Testis (tissue), 3 donors: ENCODE data around the gene CYB5B. TPM values are rescaled to one million over a fixed set of nuclear protein-coding genes. Genes with fewer than 3 reads are reported as not detected.

Experiments used
- DNase-seq: peaks from one replicate; pipeline ENCODE4 v3.0.0-alpha.2; 2019
- H3K27ac ChIP-seq, 2 donors: fragments of 200-600 bp; sonication (generic); one replicate each; pipeline ENCODE4 v1.5.1; 2019
- H3K27me3 ChIP-seq: fragments of 200-600 bp; sonication (generic); one replicate; pipeline ENCODE4 v1.5.1; 2019
- H3K36me3 ChIP-seq: fragments of 200-600 bp; sonication (generic); one replicate; pipeline ENCODE4 v1.5.1; 2017; ENCODE audit warnings: low read depth; ENCODE audit errors: missing control alignments
- H3K4me1 ChIP-seq: fragments of 200-600 bp; sonication (generic); one replicate; pipeline ENCODE4 v1.5.1; 2019
- H3K4me3 ChIP-seq, 2 donors: fragments of 200-600 bp; sonication (generic); one replicate each; pipeline ENCODE4 v1.5.1; 2017 to 2019
- H3K9me3 ChIP-seq: fragments of 200-600 bp; sonication (generic); one replicate; pipeline ENCODE4 v1.5.1; 2017
- CTCF ChIP-seq, 3 experiments: fragments of 450-650 bp in 2 of 3; fragments of 200-600 bp in 1 of 3; sonication (generic) in 1 of 3; IDR thresholded peaks; one replicate each; pipeline ENCODE4 v1.5.1; 2016 to 2019; ENCODE audit warnings: antibody characterized with exemption in 3 of 3, mild to moderate bottlenecking in 2 of 3, moderate library complexity in 1 of 3
- POLR2A ChIP-seq: fragments of 450-650 bp; IDR thresholded peaks from one replicate; pipeline ENCODE4 v1.6.1; 2017; ENCODE audit warnings: antibody characterized with exemption, mild to moderate bottlenecking, moderate library complexity
- WGBS, 2 donors: methylation state at CpG; one replicate each; pipeline ENCODE4 v1.1.5; 2018; 5-methylcytosine and 5-hydroxymethylcytosine counted together
- intact Hi-C: fragments of 100-400 bp; cut with DNase I; formaldehyde crosslinking; loops from one replicate; pipeline ENCODE4 v1.15.1; 2023; ENCODE audit warnings: low total_unique reads
- polyA plus RNA-seq: library from polyadenylated mRNA; stranded (reverse); fragments of 350-450 nt; fragmentation: Illumina TruSeq; extraction: RNeasy Lipid Tissue Mini Kit (QIAGEN cat#74804); gene quantifications from one replicate; pipeline ENCODE4 v1.2.3, GENCODE V29; 2014; ENCODE audit warnings: low read depth, low replicate concordance; ENCODE audit not compliant: insufficient read depth
- total RNA-seq, 2 donors: library from RNA; depleted of rRNA; stranded (reverse); fragments of >200 nt; gene quantifications; one replicate each; pipeline ENCODE4 v1.2.3, GENCODE V29; 2016

The CYB5B gene
- total and polyA plus RNA-seq, 3 donors from 2014 or later, result 65.8 to 91.9 (median 85.0) TPM

- H3K36me3 ChIP-seq, result no peaks in the 10 kb centered on the region
- no peaks in the 10 kb centered on the region for H3K9me3 ChIP-seq
- no peak overlapping the region for H3K4me3 ChIP-seq
- WGBS, 2 donors, result 67 to 72% methylated on average over 6 of the region's 6 CpGs
- no peak overlapping the region for H3K27ac ChIP-seq
- H3K27me3 ChIP-seq, result no peaks in the 10 kb centered on the region
- TF ChIP-seq POLR2A (no peak), CTCF (IDR thresholded peaks at IDR 0.05) (no peak)
- no peaks in the 10 kb centered on the region for H3K4me1 ChIP-seq
- intact Hi-C loops, result no loop called here
- no peak for DNase-seq
These were observed 40.8 kb downstream of the CYB5B start for GRCh38 chr16:69465083-69465721.

GRCh38 chr16:69465881-69466280 lies 41.5 kb downstream of the CYB5B start:
- DNase-seq, result no peak
- TF ChIP-seq POLR2A (no peak), CTCF (IDR thresholded peaks at IDR 0.05) (no peak)
- H3K27ac ChIP-seq, result no peak overlapping the region
- H3K27me3 ChIP-seq, result no peaks in the 10 kb centered on the region
- intact Hi-C loops, result no loop called here
- 74 to 85% methylated on average over 6 of the region's 6 CpGs for WGBS, 2 donors
- no peaks in the 10 kb centered on the region for H3K4me1 ChIP-seq
- no peaks in the 10 kb centered on the region for H3K36me3 ChIP-seq
- H3K4me3 ChIP-seq, result no peak overlapping the region
- no peaks in the 10 kb centered on the region for H3K9me3 ChIP-seq

- no peak overlapping the region for H3K4me3 ChIP-seq
- H3K27ac ChIP-seq, result no peak overlapping the region
- intact Hi-C loops, result no loop called here
- no peak for DNase-seq
- no peaks in the 10 kb centered on the region for H3K36me3 ChIP-seq
- no peaks in the 10 kb centered on the region for H3K27me3 ChIP-seq
- 63 to 67% methylated on average over 2 of the region's 2 CpGs for WGBS, 2 donors
- H3K9me3 ChIP-seq, result no peaks in the 10 kb centered on the region
- H3K4me1 ChIP-seq, result no peaks in the 10 kb centered on the region
- TF ChIP-seq CTCF (IDR thresholded peaks at IDR 0.05) (no peak), POLR2A (no peak)
These were observed 42.1 kb downstream of the CYB5B start for GRCh38 chr16:69466547-69466946.

GRCh38 chr16:69467080-69467479 lies 42.7 kb downstream of the CYB5B start:
- WGBS, 2 donors, result 65 to 77% methylated on average over 1 of the region's 1 CpG
- no peak for DNase-seq
- no peaks in the 10 kb centered on the region for H3K36me3 ChIP-seq
- TF ChIP-seq CTCF (IDR thresholded peaks at IDR 0.05) (no peak), POLR2A (no peak)
- no peak overlapping the region for H3K4me3 ChIP-seq
- intact Hi-C loops, result no loop called here
- no peak overlapping the region for H3K27ac ChIP-seq
- no peaks in the 10 kb centered on the region for H3K4me1 ChIP-seq
- H3K9me3 ChIP-seq, result no peaks in the 10 kb centered on the region
- H3K27me3 ChIP-seq, result no peaks in the 10 kb centered on the region

GRCh38 chr16:69467531-69468204 lies 43.2 kb downstream of the CYB5B start:
- intact Hi-C loops, result no loop called here
- no peak for DNase-seq
- 82 to 84% methylated on average over 8 of the region's 8 CpGs for WGBS, 2 donors
- H3K9me3 ChIP-seq, result no peaks in the 10 kb centered on the region
- no peaks in the 10 kb centered on the region for H3K27me3 ChIP-seq
- no peaks in the 10 kb centered on the region for H3K36me3 ChIP-seq
- H3K27ac ChIP-seq, result no peak overlapping the region
- no peak for TF ChIP-seq POLR2A
- TF ChIP-seq CTCF (IDR thresholded peaks at IDR 0.05), result no peak
- H3K4me1 ChIP-seq, result no peaks in the 10 kb centered on the region
- no peak overlapping the region for H3K4me3 ChIP-seq
